Astrocyte (in vitro differentiated cells and primary cell): ENCODE results near the gene RFX4.

Source experiments
- CTCF ChIP-seq: IDR thresholded peaks from 2 replicates; pipeline ENCODE4 v1.5.1; 2011; ENCODE audit warnings: low read depth, mild to moderate bottlenecking, inconsistent platforms, low read length, moderate library complexity; ENCODE audit not compliant: insufficient read depth
- EZH2 ChIP-seq: IDR thresholded peaks from 2 replicates; pipeline ENCODE4 v1.6.1; 2012; ENCODE audit warnings: mild to moderate bottlenecking, low read length, inconsistent platforms; ENCODE audit not compliant: insufficient read depth

- no peak for TF ChIP-seq CTCF
- no peak for TF ChIP-seq EZH2
Measured at GRCh38 chr12:106599302-106599701, 16.5 kb downstream of the RFX4 start.
